ENCODE measurements around the gene PPP1R15B.

DNA sequence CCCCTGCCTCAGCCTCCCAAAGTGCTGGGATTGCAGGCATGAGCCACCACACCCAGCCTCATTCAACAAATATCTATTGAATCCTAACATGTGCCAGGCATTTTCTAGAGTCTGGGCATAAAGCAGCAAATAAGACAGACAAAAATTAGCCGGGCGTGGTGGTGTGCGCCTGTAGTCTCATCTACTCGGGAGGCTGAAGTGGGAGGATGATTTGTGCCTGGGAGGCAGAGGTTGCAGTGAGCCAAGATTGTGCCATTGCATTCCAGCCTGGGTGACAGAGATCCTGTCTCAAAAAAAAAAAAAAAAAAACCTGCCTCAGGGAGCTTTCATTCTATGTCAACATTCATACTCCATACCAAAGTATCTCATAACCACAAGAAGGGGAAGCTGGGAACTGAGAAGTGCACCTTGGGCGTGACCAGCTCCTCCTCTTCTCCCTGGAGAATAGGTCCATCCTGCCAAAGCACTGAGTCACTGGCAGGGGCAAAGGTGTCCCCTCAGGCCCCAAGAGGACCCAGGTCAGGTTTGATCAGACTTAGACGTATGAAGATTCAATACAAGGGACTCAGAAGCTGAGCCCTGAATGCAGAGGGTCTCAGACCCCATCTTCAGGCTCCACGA, 36.8 kb upstream of the PPP1R15B start:
- TF ChIP-seq, protein P1, sequence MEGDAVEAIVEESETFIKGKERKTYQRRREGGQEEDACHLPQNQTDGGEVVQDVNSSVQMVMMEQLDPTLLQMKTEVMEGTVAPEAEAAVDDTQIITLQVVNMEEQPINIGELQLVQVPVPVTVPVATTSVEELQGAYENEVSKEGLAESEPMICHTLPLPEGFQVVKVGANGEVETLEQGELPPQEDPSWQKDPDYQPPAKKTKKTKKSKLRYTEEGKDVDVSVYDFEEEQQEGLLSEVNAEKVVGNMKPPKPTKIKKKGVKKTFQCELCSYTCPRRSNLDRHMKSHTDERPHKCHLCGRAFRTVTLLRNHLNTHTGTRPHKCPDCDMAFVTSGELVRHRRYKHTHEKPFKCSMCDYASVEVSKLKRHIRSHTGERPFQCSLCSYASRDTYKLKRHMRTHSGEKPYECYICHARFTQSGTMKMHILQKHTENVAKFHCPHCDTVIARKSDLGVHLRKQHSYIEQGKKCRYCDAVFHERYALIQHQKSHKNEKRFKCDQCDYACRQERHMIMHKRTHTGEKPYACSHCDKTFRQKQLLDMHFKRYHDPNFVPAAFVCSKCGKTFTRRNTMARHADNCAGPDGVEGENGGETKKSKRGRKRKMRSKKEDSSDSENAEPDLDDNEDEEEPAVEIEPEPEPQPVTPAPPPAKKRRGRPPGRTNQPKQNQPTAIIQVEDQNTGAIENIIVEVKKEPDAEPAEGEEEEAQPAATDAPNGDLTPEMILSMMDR (IDR thresholded peaks at IDR 0.05 in 2 of 3, conservative IDR thresholded peaks at IDR 0.05 in 1 of 3; ENCODE audit: control insufficient read depth in 2 of 3, extremely low read depth in 1 of 3, insufficient read depth in 1 of 3, low read depth in 3 of 3, low read length in 3 of 3), result no peak
- TF ChIP-seq KDM1A (IDR thresholded peaks at IDR 0.05; ENCODE audit: borderline replicate concordance) (no peak), CEBPB (IDR thresholded peaks at IDR 0.05; ENCODE audit: borderline replicate concordance in 1 of 2, low read depth in 2 of 2, low read length in 2 of 2) (no peak), POLR2AphosphoS5 (IDR thresholded peaks at IDR 0.05; ENCODE audit: low read length) (no peak), BHLHE40 (IDR thresholded peaks at IDR 0.05; ENCODE audit: borderline replicate concordance in 1 of 2, low read depth in 2 of 2, low read length in 1 of 2) (no peak), CHD4 (IDR thresholded peaks at IDR 0.05) (no peak)
- TF ChIP-seq, protein P2, sequence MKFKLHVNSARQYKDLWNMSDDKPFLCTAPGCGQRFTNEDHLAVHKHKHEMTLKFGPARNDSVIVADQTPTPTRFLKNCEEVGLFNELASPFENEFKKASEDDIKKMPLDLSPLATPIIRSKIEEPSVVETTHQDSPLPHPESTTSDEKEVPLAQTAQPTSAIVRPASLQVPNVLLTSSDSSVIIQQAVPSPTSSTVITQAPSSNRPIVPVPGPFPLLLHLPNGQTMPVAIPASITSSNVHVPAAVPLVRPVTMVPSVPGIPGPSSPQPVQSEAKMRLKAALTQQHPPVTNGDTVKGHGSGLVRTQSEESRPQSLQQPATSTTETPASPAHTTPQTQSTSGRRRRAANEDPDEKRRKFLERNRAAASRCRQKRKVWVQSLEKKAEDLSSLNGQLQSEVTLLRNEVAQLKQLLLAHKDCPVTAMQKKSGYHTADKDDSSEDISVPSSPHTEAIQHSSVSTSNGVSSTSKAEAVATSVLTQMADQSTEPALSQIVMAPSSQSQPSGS (IDR thresholded peaks at IDR 0.05; ENCODE audit: low read length), result no peak
- TF ChIP-seq, protein P3, sequence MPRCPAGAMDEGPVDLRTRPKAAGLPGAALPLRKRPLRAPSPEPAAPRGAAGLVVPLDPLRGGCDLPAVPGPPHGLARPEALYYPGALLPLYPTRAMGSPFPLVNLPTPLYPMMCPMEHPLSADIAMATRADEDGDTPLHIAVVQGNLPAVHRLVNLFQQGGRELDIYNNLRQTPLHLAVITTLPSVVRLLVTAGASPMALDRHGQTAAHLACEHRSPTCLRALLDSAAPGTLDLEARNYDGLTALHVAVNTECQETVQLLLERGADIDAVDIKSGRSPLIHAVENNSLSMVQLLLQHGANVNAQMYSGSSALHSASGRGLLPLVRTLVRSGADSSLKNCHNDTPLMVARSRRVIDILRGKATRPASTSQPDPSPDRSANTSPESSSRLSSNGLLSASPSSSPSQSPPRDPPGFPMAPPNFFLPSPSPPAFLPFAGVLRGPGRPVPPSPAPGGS (IDR thresholded peaks at IDR 0.05; ENCODE audit: borderline replicate concordance, insufficient read depth, low read depth, low read length, poor library complexity, severe bottlenecking), result no peak
- TF ChIP-seq, protein P4, sequence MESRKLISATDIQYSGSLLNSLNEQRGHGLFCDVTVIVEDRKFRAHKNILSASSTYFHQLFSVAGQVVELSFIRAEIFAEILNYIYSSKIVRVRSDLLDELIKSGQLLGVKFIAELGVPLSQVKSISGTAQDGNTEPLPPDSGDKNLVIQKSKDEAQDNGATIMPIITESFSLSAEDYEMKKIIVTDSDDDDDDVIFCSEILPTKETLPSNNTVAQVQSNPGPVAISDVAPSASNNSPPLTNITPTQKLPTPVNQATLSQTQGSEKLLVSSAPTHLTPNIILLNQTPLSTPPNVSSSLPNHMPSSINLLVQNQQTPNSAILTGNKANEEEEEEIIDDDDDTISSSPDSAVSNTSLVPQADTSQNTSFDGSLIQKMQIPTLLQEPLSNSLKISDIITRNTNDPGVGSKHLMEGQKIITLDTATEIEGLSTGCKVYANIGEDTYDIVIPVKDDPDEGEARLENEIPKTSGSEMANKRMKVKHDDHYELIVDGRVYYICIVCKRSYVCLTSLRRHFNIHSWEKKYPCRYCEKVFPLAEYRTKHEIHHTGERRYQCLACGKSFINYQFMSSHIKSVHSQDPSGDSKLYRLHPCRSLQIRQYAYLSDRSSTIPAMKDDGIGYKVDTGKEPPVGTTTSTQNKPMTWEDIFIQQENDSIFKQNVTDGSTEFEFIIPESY (IDR thresholded peaks at IDR 0.05), result no peak
- TF ChIP-seq, protein P5, sequence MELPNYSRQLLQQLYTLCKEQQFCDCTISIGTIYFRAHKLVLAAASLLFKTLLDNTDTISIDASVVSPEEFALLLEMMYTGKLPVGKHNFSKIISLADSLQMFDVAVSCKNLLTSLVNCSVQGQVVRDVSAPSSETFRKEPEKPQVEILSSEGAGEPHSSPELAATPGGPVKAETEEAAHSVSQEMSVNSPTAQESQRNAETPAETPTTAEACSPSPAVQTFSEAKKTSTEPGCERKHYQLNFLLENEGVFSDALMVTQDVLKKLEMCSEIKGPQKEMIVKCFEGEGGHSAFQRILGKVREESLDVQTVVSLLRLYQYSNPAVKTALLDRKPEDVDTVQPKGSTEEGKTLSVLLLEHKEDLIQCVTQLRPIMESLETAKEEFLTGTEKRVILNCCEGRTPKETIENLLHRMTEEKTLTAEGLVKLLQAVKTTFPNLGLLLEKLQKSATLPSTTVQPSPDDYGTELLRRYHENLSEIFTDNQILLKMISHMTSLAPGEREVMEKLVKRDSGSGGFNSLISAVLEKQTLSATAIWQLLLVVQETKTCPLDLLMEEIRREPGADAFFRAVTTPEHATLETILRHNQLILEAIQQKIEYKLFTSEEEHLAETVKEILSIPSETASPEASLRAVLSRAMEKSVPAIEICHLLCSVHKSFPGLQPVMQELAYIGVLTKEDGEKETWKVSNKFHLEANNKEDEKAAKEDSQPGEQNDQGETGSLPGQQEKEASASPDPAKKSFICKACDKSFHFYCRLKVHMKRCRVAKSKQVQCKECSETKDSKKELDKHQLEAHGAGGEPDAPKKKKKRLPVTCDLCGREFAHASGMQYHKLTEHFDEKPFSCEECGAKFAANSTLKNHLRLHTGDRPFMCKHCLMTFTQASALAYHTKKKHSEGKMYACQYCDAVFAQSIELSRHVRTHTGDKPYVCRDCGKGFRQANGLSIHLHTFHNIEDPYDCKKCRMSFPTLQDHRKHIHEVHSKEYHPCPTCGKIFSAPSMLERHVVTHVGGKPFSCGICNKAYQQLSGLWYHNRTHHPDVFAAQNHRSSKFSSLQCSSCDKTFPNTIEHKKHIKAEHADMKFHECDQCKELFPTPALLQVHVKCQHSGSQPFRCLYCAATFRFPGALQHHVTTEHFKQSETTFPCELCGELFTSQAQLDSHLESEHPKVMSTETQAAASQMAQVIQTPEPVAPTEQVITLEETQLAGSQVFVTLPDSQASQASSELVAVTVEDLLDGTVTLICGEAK (IDR thresholded peaks at IDR 0.05; ENCODE audit: borderline replicate concordance), result no peak
- TF ChIP-seq, protein P6, sequence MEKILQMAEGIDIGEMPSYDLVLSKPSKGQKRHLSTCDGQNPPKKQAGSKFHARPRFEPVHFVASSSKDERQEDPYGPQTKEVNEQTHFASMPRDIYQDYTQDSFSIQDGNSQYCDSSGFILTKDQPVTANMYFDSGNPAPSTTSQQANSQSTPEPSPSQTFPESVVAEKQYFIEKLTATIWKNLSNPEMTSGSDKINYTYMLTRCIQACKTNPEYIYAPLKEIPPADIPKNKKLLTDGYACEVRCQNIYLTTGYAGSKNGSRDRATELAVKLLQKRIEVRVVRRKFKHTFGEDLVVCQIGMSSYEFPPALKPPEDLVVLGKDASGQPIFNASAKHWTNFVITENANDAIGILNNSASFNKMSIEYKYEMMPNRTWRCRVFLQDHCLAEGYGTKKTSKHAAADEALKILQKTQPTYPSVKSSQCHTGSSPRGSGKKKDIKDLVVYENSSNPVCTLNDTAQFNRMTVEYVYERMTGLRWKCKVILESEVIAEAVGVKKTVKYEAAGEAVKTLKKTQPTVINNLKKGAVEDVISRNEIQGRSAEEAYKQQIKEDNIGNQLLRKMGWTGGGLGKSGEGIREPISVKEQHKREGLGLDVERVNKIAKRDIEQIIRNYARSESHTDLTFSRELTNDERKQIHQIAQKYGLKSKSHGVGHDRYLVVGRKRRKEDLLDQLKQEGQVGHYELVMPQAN (conservative IDR thresholded peaks at IDR 0.05), result no peak

All from GM12878 (cell line).